DND-41 (cell line): ENCODE results near the gene PPP2R1A.

ENCODE experiments used
- ATAC-seq: fragments of 200-7000 bp; cut with Tn5 transposase; 3 replicates; pipeline ENCODE4 v1.9.1; 2021; ENCODE audit warnings: low read depth; ENCODE audit not compliant: insufficient read depth
- DNase-seq: peaks from one replicate; pipeline ENCODE4 v3.0.0-alpha.2; 2020
- H2AFZ ChIP-seq: 2 replicates; pipeline ENCODE4 v1.6.0; 2012; ENCODE audit warnings: low read depth, low read length
- H3K27ac ChIP-seq: 2 replicates; pipeline ENCODE4 v1.5.1; 2012; ENCODE audit warnings: low read length, inconsistent platforms
- H3K27me3 ChIP-seq: fragments of 200-600 bp; sonication (generic); 2 replicates; pipeline ENCODE4 v1.6.0; 2012; ENCODE audit warnings: low read length, mild to moderate bottlenecking, inconsistent platforms; ENCODE audit not compliant: insufficient read depth, poor library complexity
- H3K36me3 ChIP-seq: 2 replicates; pipeline ENCODE4 v1.5.1; 2012; ENCODE audit warnings: low read length, inconsistent platforms; ENCODE audit not compliant: insufficient read depth
- H3K4me1 ChIP-seq: 2 replicates; pipeline ENCODE4 v1.5.1; 2012; ENCODE audit warnings: mild to moderate bottlenecking, low read length; ENCODE audit not compliant: insufficient read depth
- H3K4me2 ChIP-seq: 2 replicates; pipeline ENCODE4 v1.6.0; 2012; ENCODE audit warnings: mild to moderate bottlenecking, moderate library complexity, low read length, inconsistent platforms; ENCODE audit not compliant: insufficient read depth
- H3K4me3 ChIP-seq, 2 experiments: fragments of 200-600 bp in 1 of 2; shearing (Covaris generic) in 1 of 2; 2 replicates each; pipeline ENCODE4 v1.5.1; 2012 to 2016; ENCODE audit warnings: inconsistent platforms in 2 of 2, low read length in 2 of 2, mild to moderate bottlenecking in 2 of 2, low read depth in 1 of 2, moderate library complexity in 1 of 2
- H3K79me2 ChIP-seq: 2 replicates; pipeline ENCODE4 v1.6.0; 2012; ENCODE audit warnings: low read length, inconsistent platforms; ENCODE audit not compliant: insufficient read depth
- H3K9ac ChIP-seq: 2 replicates; pipeline ENCODE4 v1.6.0; 2012; ENCODE audit warnings: low read depth, mild to moderate bottlenecking, inconsistent platforms, low read length, moderate library complexity
- H3K9me3 ChIP-seq: 2 replicates; pipeline ENCODE4 v1.5.1; 2012; ENCODE audit warnings: low read length, moderate library complexity, mild to moderate bottlenecking, inconsistent platforms; ENCODE audit not compliant: insufficient read depth, severe bottlenecking
- H4K20me1 ChIP-seq: 2 replicates; pipeline ENCODE4 v1.6.0; 2012; ENCODE audit warnings: low read length; ENCODE audit not compliant: insufficient read depth
- EZH2 ChIP-seq: IDR thresholded peaks from 3 replicates; pipeline ENCODE4 v1.6.1; 2012; ENCODE audit warnings: borderline replicate concordance, low read depth, mild to moderate bottlenecking, moderate library complexity, low read length, inconsistent platforms; ENCODE audit not compliant: severe bottlenecking
- TF ChIP-seq, protein P1 (sequence below): IDR thresholded peaks from 2 replicates; pipeline ENCODE4 v1.5.1; 2012; ENCODE audit warnings: borderline replicate concordance, low read length, moderate library complexity, mild to moderate bottlenecking; ENCODE audit not compliant: poor library complexity, severe bottlenecking; ENCODE audit errors: extremely low read depth

The PPP2R1A gene

DNA sequence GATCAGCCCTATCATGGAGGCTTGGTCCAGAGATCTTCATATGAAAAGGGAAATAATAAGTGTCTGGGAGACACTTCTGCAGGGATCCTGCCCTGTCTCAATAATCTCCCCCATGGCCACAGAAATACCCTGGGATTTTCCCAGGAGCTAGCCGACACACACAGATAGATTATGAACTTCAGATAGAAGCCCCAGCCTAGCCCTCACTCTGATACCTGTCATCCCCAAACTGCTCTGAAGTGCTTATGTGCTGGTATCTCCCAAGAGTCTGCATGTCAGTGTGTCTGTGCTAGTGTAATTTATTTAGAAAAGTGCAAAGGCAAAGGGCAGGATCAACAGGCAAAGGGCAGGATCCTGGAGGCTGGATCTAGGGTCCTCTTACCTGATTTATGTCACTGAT, 40.8 kb downstream of the PPP2R1A start:
- H3K9ac ChIP-seq: no peak overlapping the region
- H3K79me2 ChIP-seq: no peaks in the 10 kb centered on the region
- no peak overlapping the region for H3K27ac ChIP-seq
- H2AFZ ChIP-seq: no peak overlapping the region
- H3K36me3 ChIP-seq: peaks cover 32% of the 10 kb centered on the region
- no peaks in the 10 kb centered on the region for H3K27me3 ChIP-seq
- DNase-seq (no peak), ATAC-seq (0 out of 3 replicates have a peak, but pooled peaks have one; percentile 15)
- no peak for TF ChIP-seq EZH2
- TF ChIP-seq, protein P1, sequence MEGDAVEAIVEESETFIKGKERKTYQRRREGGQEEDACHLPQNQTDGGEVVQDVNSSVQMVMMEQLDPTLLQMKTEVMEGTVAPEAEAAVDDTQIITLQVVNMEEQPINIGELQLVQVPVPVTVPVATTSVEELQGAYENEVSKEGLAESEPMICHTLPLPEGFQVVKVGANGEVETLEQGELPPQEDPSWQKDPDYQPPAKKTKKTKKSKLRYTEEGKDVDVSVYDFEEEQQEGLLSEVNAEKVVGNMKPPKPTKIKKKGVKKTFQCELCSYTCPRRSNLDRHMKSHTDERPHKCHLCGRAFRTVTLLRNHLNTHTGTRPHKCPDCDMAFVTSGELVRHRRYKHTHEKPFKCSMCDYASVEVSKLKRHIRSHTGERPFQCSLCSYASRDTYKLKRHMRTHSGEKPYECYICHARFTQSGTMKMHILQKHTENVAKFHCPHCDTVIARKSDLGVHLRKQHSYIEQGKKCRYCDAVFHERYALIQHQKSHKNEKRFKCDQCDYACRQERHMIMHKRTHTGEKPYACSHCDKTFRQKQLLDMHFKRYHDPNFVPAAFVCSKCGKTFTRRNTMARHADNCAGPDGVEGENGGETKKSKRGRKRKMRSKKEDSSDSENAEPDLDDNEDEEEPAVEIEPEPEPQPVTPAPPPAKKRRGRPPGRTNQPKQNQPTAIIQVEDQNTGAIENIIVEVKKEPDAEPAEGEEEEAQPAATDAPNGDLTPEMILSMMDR: no peak
- H3K4me1 ChIP-seq: no peaks in the 10 kb centered on the region
- no peak overlapping the region for H3K4me2 ChIP-seq
- H4K20me1 ChIP-seq: no peaks in the 10 kb centered on the region
- H3K4me3 ChIP-seq: no peak overlapping the region
- H3K9me3 ChIP-seq: no peaks in the 10 kb centered on the region

GRCh38 chr19:52231154-52231910, 41.5 kb downstream of the PPP2R1A start:
- H3K36me3 ChIP-seq: peaks cover 25% of the 10 kb centered on the region
- DNase-seq (no peak), ATAC-seq (peak; percentile 27; the same call in 1 of the 3 replicates)
- no peak overlapping the region for H3K4me3 ChIP-seq
- no peaks in the 10 kb centered on the region for H3K79me2 ChIP-seq
- no peak overlapping the region for H3K9ac ChIP-seq
- TF ChIP-seq, protein P1: no peak
- no peak for TF ChIP-seq EZH2
- H2AFZ ChIP-seq: no peak overlapping the region
- H3K27ac ChIP-seq: no peak overlapping the region
- no peaks in the 10 kb centered on the region for H4K20me1 ChIP-seq
- H3K9me3 ChIP-seq: no peaks in the 10 kb centered on the region
- H3K27me3 ChIP-seq: no peaks in the 10 kb centered on the region
- no peak overlapping the region for H3K4me2 ChIP-seq
- no peaks in the 10 kb centered on the region for H3K4me1 ChIP-seq

- TF ChIP-seq, protein P1: no peak
- no peak for TF ChIP-seq EZH2
Observed at GRCh38 chr19:52234406-52234805, 44.6 kb downstream of the PPP2R1A start.

More at GRCh38 chr19:52234406-52234805, 44.6 kb downstream of the PPP2R1A start:
- DNase-seq (no peak), ATAC-seq (no peak)
- Histone ChIP-seq H3K27ac (no peak overlapping the region), H3K9me3 (no peaks in the 10 kb centered on the region), H3K36me3 (no peaks in the 10 kb centered on the region), H3K9ac (no peak overlapping the region), H4K20me1 (no peaks in the 10 kb centered on the region), H3K4me2 (no peak overlapping the region), H3K4me3 (no peak overlapping the region), H3K4me1 (no peaks in the 10 kb centered on the region), H3K79me2 (no peaks in the 10 kb centered on the region), H2AFZ (no peak overlapping the region), H3K27me3 (no peaks in the 10 kb centered on the region)
